CMK (cell line): ENCODE results near the gene GPA33.
"Not testable (repeated sequence)": the region's sequence is repeated elsewhere in the genome, so short reads cannot be mapped to it uniquely, and the experiment has no call there.

Experiments used
- DNase-seq: peaks from one replicate; pipeline ENCODE4 v3.0.0-alpha.2; 2010; ENCODE audit warnings: low read depth

The GPA33 gene

DNA sequence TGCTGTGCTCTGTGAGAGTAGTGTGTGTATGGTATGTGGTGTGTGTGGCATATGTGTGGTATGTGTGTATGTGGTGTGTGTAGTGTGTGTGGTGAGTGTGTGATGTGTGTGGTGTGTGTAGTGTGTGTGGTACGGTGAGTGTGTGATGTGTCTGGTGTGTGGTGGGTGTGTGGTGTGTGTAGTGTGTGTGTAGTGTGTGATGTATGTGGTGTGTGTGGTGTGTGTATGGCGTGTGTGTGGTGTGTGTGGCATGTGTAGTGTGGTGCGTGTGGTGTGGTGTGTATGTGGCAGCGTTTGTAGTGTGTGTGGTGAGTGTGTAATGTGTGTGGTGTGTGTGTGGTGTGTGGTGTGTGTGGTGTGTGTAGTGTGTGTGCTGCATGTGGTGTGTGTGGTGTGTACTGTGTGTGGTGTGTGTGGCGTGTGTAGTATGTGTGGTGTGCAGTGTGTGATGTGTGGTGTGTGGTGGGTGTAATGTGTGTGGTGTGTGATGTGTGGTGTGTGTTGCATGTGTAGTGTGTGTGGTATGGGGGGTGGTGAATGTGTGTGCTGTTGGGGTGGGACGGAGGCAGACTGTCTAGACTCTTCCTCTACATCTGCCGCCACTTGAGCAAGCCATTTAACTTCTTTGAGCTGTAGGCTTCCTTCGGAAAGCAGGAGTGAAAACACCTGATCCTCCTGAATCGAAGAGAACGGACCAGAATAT, 33.5 kb downstream of the GPA33 start:
- no peak for DNase-seq

GRCh38 chr1:167054946-167055630, 35.1 kb downstream of the GPA33 start:
- no peak for DNase-seq

- no peak for DNase-seq
Observed at GRCh38 chr1:167054531-167054930, 35.6 kb downstream of the GPA33 start.

- DNase-seq: no peak
Observed at GRCh38 chr1:167052389-167052788, 37.8 kb downstream of the GPA33 start.

- no peak for DNase-seq
Observed at GRCh38 chr1:167051907-167052306, 38.3 kb downstream of the GPA33 start.

DNA sequence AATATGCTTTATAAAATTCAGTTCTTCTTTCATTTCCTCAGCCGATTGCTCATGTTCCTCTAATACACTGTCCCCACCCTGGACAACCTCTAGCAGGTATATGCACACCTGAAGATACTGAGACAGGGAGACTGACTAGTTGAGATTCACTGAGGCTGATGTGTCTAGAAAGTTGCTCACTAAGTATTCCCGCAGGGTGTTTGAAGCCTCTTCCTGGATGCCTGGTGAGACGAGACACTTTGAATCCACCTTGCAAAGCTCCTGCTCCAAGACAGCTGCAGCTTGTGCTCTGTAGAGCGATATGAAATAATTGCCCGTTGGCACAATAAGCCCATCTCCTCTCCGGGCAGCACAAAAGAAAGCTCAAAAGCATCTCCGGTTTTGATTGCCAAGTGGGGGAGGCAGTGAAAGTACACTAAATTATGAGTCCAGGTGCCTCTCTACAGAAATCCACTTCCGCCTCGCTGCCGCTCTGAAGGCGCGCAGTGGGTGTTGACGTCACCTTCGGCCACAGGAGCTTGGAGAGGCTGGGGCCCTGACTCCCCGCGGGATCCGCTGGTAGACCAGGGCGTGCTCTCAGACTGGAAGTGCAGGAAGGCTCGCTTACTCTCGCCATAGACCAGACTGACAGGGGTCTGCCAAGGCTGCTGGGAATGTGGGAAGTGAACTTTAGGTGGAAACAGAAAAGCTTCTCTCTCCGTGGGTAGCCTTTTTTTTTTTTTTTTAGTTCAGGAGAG, 46.3 kb downstream of the GPA33 start:
- DNase-seq: no peak

DNA sequence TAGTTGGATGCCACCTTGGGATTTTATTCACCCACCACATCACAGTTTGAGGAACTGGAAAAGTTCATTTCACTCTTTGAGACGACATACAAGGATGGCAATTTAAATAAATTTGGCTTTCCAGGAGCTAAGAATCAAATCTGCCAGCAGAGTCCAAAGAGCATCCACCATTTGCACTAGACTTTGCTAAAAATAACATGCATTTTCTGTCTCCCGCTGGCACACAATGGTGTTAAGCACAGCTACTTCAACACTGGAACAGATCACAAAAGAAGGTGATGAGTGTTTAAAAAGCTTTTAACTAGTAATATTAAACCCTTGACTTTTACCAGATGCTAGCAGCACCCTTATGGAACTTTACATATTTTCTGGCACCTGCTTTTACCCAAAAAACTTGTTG, 56.5 kb downstream of the GPA33 start:
- DNase-seq: no peak

DNA sequence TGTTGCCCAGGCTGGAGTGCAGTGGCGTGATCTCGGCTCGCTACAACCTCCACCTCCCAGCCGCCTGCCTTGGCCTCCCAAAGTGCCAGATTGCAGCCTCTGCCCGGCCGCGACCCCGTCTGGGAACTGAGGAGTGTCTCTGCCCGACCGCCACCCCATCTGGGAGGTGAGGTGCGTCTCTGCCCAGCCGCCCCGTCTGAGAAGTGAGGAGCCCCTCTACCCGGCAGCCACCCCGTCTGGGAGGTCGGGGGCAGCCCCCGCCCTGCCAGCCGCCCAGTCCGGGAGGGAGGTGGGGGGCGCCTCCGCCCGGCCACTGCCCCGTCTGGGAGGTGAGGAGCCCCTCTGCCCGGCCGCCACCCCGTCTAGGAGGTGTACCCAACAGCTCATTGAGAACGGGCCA, 60.6 kb downstream of the GPA33 start:
- not testable (repeated sequence) for DNase-seq

- no peak for DNase-seq
Observed at GRCh38 chr1:167022384-167022783, 67.8 kb downstream of the GPA33 start.

DNA sequence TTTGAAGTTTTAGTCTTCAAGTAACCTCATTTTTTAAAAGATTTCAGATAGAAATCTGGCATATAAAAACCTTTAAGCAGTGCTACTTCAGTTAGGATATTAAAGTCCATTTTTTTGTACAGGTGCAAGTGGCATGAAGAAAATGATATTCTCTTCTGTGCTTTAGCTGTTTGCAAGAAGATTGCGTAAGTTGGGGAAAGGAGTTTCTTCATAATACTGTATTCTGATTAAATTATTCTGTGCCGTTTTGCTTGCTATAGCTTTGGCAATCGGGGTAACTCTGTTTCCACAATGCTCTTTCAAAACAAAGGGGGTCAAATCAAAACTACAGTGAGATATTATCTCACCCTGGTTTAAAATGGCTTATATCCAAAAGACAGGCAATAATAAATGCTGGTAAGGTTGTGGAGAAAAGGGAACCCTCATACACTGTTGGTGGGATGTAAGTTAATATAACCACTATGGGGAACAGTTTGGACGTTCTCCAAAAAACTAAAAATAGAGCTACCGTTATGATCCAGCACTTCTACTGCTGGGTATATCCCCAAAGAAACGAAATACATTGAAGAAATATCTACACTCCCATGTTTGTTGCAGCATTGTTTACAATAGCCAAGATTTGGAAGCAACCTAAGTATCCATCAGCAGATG, 74.0 kb downstream of the GPA33 start:
- DNase-seq: no peak

DNA sequence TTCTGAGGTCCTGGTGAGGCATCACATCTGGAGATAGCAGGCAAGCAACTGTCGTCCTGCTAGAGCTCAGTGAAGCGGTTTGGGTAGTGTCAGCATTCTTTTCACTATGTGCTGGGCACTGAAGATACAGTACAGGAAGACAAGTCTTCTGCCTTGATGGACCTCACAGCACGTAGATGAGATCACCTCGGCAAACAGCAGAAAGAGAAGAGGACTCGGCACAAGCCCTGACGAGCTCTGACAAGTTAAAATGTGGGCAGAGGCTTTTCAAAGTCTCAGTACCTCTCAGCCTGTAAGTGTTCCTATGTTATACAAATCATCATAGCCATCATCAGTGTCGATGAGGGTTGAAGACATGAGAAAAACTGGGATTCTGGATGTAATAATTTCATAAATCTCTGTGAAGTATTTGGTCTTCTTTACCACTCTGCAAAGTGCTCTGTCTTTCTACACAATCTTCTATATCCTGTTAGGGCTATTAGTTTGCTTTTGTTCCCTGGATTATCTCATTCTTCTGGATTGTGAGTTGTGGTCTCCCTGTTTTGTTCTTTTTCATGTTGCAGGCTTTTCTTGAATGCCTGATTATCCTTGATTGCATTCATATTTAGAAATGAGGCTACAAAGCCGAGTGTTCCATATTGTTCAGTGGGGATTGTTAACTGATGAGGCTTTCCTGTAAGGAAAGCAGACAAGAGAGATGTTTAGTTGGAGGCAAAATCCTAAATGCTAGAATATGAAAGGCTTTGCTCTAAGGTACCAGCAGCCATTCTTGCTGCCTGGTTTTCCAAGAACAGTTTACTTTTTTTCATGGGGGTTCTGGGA, 76.9 kb downstream of the GPA33 start:
- no peak for DNase-seq

DNA sequence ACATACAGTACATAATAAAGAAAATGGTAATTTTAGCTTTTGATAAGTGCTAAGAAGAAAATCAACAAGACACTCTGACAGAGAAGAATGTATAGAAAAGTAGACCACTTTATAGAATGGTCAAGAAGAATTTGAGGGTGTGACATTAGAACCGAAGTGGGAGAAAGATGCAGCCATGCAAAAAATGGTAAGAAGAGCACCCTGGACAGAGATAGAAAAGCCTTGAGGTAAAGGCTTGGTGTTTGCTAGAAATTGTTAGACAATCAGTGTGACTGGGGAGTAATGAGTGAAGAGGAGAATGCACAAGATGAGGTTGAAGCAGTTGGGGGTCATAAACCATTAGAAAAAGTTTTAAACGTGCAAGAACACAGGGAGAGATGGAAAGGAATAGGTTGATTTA, 77.6 kb downstream of the GPA33 start:
- DNase-seq: no peak

- no peak for DNase-seq
Observed at GRCh38 chr1:167011560-167012191, 78.5 kb downstream of the GPA33 start.

- DNase-seq: no peak
Observed at GRCh38 chr1:167003711-167004110, 86.5 kb downstream of the GPA33 start.
